Measurements from ENCODE around the gene DYNC2LI1.

Gene DYNC2LI1

GRCh38 chr2:43819491-43820163 lies 45.8 kb downstream of the DYNC2LI1 start:
- no peak for DNase-seq

- DNase-seq = no peak
Measured at GRCh38 chr2:43822839-43823238, 49.0 kb downstream of the DYNC2LI1 start.

GRCh38 chr2:43823751-43824150 lies 49.9 kb downstream of the DYNC2LI1 start:
- DNase-seq = no peak

GRCh38 chr2:43824512-43824911 lies 50.7 kb downstream of the DYNC2LI1 start:
- DNase-seq = no peak

- no peak for DNase-seq
Measured at GRCh38 chr2:43824951-43825493, 51.2 kb downstream of the DYNC2LI1 start.

GRCh38 chr2:43825841-43826240 lies 52.0 kb downstream of the DYNC2LI1 start:
- DNase-seq = no peak

- no peak for DNase-seq
Measured at GRCh38 chr2:43826305-43827250, 52.7 kb downstream of the DYNC2LI1 start.

GRCh38 chr2:43831543-43832294 lies 57.9 kb downstream of the DYNC2LI1 start:
- DNase-seq = no peak

GRCh38 chr2:43832457-43832856 lies 58.6 kb downstream of the DYNC2LI1 start:
- no peak for DNase-seq

GRCh38 chr2:43837033-43837432 lies 63.2 kb downstream of the DYNC2LI1 start:
- no peak for DNase-seq

GRCh38 chr2:43837831-43838559 lies 64.2 kb downstream of the DYNC2LI1 start:
- no peak for DNase-seq

- DNase-seq = no peak
Measured at GRCh38 chr2:43838560-43839267, 64.9 kb downstream of the DYNC2LI1 start, which contains the start of the genes ABCG5 and ABCG8. Gene ABCG5 (minus strand): TSS chr2:43838839. CDS start chr2:43838679, 160 bp downstream. Gene ABCG8 (plus strand): TSS chr2:43838971. CDS start chr2:43839054, 83 bp downstream.

- DNase-seq = no peak
Measured at GRCh38 chr2:43839776-43840564, 66.1 kb downstream of the DYNC2LI1 start.

- DNase-seq = no peak
Measured at GRCh38 chr2:43840965-43841364, 67.1 kb downstream of the DYNC2LI1 start.

- DNase-seq = no peak
Measured at GRCh38 chr2:43841949-43842865, 68.4 kb downstream of the DYNC2LI1 start.

- DNase-seq = no peak
Measured at GRCh38 chr2:43842866-43843226, 69.0 kb downstream of the DYNC2LI1 start.

GRCh38 chr2:43845181-43845580 lies 71.3 kb downstream of the DYNC2LI1 start:
- DNase-seq = no peak

GRCh38 chr2:43846140-43846793 lies 72.4 kb downstream of the DYNC2LI1 start:
- no peak for DNase-seq

GRCh38 chr2:43848214-43848613 lies 74.4 kb downstream of the DYNC2LI1 start:
- no peak for DNase-seq

Measured in activated CD4-positive, alpha-beta T cell treated with anti-CD3 and anti-CD28 coated beads for 4 hours (primary cell).